SK-N-SH (cell line): ENCODE data around the gene MRPL54. TPM values are rescaled to one million over a fixed set of nuclear protein-coding genes. Genes with fewer than 3 reads are reported as not detected.

Source experiments
- CTCF ChIA-PET: fragments of 300-600, 350-600 bp; formaldehyde crosslinking; extraction: SDS; loops from one replicate; lab custom pipeline; 2021; lab: Yijun Ruan, JAX
- POLR2A ChIA-PET: fragments of 350-600 bp; sonication (Branson Sonifier 250); formaldehyde crosslinking; extraction: SDS; loops from one replicate; lab custom pipeline; 2020; ENCODE audit warnings: antibody characterized with exemption, inconsistent platforms; lab: Yijun Ruan, JAX
- DNase-seq: peaks from one replicate; pipeline ENCODE4 v3.0.0; 2012
- H2AFZ ChIP-seq: fragments of 200-600 bp; sonication (generic); 2 replicates; pipeline ENCODE4 v1.8.1; 2016; ENCODE audit warnings: antibody characterized with exemption, mild to moderate bottlenecking, low read depth
- H3F3A ChIP-seq: fragments of 200-600 bp; sonication (generic); replicated peaks from 2 replicates; pipeline ENCODE3; 2016; ENCODE audit warnings: antibody characterized with exemption, mild to moderate bottlenecking; ENCODE audit not compliant: insufficient read depth
- H3K27ac ChIP-seq, 2 experiments: fragments of 200-500 bp in 1 of 2; fragments of 200-600 bp in 1 of 2; sonication (Bioruptor generic) in 1 of 2; sonication (generic), shearing (Covaris generic) in 1 of 2; 2 replicates each; pipeline versions ENCODE4 v1.5.1 to v1.6.1; 2014 to 2016; ENCODE audit warnings: low read depth in 2 of 2, inconsistent platforms in 1 of 2, low read length in 1 of 2, mild to moderate bottlenecking in 1 of 2, mixed read lengths in 1 of 2
- H3K27me3 ChIP-seq: fragments of 200-600 bp; sonication (generic), shearing (Covaris generic); 2 replicates; pipeline ENCODE4 v1.6.1; 2016; ENCODE audit warnings: mixed run types; ENCODE audit not compliant: insufficient read depth
- H3K36me3 ChIP-seq, 2 experiments: fragments of 200-500 bp in 1 of 2; fragments of 200-600 bp in 1 of 2; sonication (Bioruptor generic) in 1 of 2; sonication (generic) in 1 of 2; replicated peaks in 1 of 2; 2 replicates each; pipeline versions ENCODE3 to v1.5.1; 2014 to 2016; ENCODE audit warnings: low read length in 1 of 2, mild to moderate bottlenecking in 1 of 2; ENCODE audit not compliant: insufficient read depth in 2 of 2, control insufficient read depth in 1 of 2
- H3K4me1 ChIP-seq, 2 experiments: fragments of 200-500 bp in 1 of 2; fragments of 200-600 bp in 1 of 2; sonication (Bioruptor generic) in 1 of 2; sonication (generic), shearing (Covaris generic) in 1 of 2; 2 replicates each; pipeline versions ENCODE4 v1.5.1 to v1.6.1; 2014 to 2016; ENCODE audit warnings: low read depth in 1 of 2, low read length in 1 of 2, mixed run types in 1 of 2; ENCODE audit not compliant: insufficient read depth in 2 of 2, control insufficient read depth in 1 of 2
- H3K4me2 ChIP-seq: fragments of 200-600 bp; sonication (generic), shearing (Covaris generic); 2 replicates; pipeline ENCODE4 v1.6.1; 2017; ENCODE audit warnings: mixed run types
- H3K4me3 ChIP-seq, 2 experiments: fragments of 200-500 bp in 1 of 2; fragments of 200-600 bp in 1 of 2; sonication (Bioruptor generic) in 1 of 2; sonication (generic), shearing (Covaris generic) in 1 of 2; 2 replicates each; pipeline versions ENCODE4 v1.5.1 to v1.8.1; 2014 to 2016; ENCODE audit warnings: low read depth in 2 of 2, inconsistent platforms in 1 of 2, low read length in 1 of 2, mild to moderate bottlenecking in 1 of 2, mixed read lengths in 1 of 2, moderate library complexity in 1 of 2
- H3K79me2 ChIP-seq: fragments of 200-600 bp; sonication (generic); 2 replicates; pipeline ENCODE4 v1.8.1; 2017; ENCODE audit warnings: mild to moderate bottlenecking; ENCODE audit not compliant: insufficient read depth
- H3K9ac ChIP-seq: fragments of 200-600 bp; sonication (generic); 2 replicates; pipeline ENCODE4 v1.6.1; 2017; ENCODE audit warnings: mixed run types
- H3K9me2 ChIP-seq: fragments of 200-600 bp; sonication (generic); 2 replicates; pipeline ENCODE4 v1.6.1; 2017; ENCODE audit warnings: mixed run types
- H3K9me3 ChIP-seq: fragments of 200-600 bp; sonication (generic); 2 replicates; pipeline ENCODE4 v1.6.1; 2017; ENCODE audit warnings: mixed run types, mild to moderate bottlenecking, moderate library complexity
- H4K20me1 ChIP-seq: fragments of 200-600 bp; sonication (generic); 2 replicates; pipeline ENCODE4 v1.6.1; 2017; ENCODE audit warnings: mild to moderate bottlenecking, mixed run types; ENCODE audit not compliant: insufficient read depth
- EP300 ChIP-seq, 2 experiments: IDR thresholded peaks; 2 replicates each; pipeline versions ENCODE4 v1.4.0 to v1.6.1; 2012; ENCODE audit warnings: borderline replicate concordance in 1 of 2, low read depth in 1 of 2, low read length in 1 of 2
- FOSL2 ChIP-seq: IDR thresholded peaks from 2 replicates; pipeline ENCODE4 v1.4.0; 2012; ENCODE audit warnings: low read depth, mild to moderate bottlenecking, moderate library complexity, borderline replicate concordance
- FOXM1 ChIP-seq: IDR thresholded peaks from 2 replicates; pipeline ENCODE4 v1.4.0; 2012; ENCODE audit warnings: low read depth, mild to moderate bottlenecking
- GATA2 ChIP-seq: sonication (generic); formaldehyde crosslinking; IDR thresholded peaks from 2 replicates; pipeline ENCODE4 v1.5.0; 2020; ENCODE audit warnings: mild to moderate bottlenecking, missing genetic modification reagents
- JUND ChIP-seq: IDR thresholded peaks from 2 replicates; pipeline ENCODE4 v1.4.0; 2012
- NFIC ChIP-seq: IDR thresholded peaks from 2 replicates; pipeline ENCODE4 v1.4.0; 2012; ENCODE audit warnings: borderline replicate concordance
- POLR2AphosphoS5 ChIP-seq: IDR thresholded peaks from 2 replicates; pipeline ENCODE4 v1.6.1; 2012; ENCODE audit warnings: low read depth, low read length
- RAD21 ChIP-seq: IDR thresholded peaks from 2 replicates; pipeline ENCODE4 v1.6.1; 2012; ENCODE audit warnings: mild to moderate bottlenecking, low read length
- RXRA ChIP-seq: IDR thresholded peaks from 2 replicates; pipeline ENCODE4 v1.4.0; 2012; ENCODE audit warnings: low read depth, mild to moderate bottlenecking, borderline replicate concordance
- SMC3 ChIP-seq: IDR thresholded peaks from 2 replicates; pipeline ENCODE4 v1.6.1; 2012; ENCODE audit warnings: low read depth, low read length, improper control_type of control experiment
- TCF12 ChIP-seq: IDR thresholded peaks from 2 replicates; pipeline ENCODE4 v1.4.0; 2012
- WGBS: methylation state at CpG from one replicate; pipeline ENCODE4 v1.1.6; 2017; ENCODE audit warnings: low lambda C conversion rate; 5-methylcytosine and 5-hydroxymethylcytosine counted together
- polyA plus RNA-seq, 3 experiments: library from polyadenylated mRNA; depleted of rRNA; stranded (reverse); fragments of >200 nt; gene quantifications; 2 replicates each; pipeline ENCODE4 v1.2.3, GENCODE V29; 2012
- TF ChIP-seq, protein P1 (sequence below): IDR thresholded peaks from 2 replicates; pipeline ENCODE4 v1.4.0; 2012; ENCODE audit warnings: low read depth, borderline replicate concordance
- TF ChIP-seq, protein P2 (sequence below): fragments of 150-350 bp; IDR thresholded peaks from 2 replicates; pipeline ENCODE4 v1.6.1; 2016; ENCODE audit warnings: mild to moderate bottlenecking, low read depth, low read length
- TF ChIP-seq, protein P3 (sequence below): fragments of 200-600 bp; sonication (generic); IDR thresholded peaks from 2 replicates; pipeline ENCODE4 v1.6.1; 2017; ENCODE audit warnings: antibody characterized with exemption, mild to moderate bottlenecking, moderate library complexity
- TF ChIP-seq, protein P4 (sequence below): IDR thresholded peaks from 2 replicates; pipeline ENCODE4 v1.4.0; 2012; ENCODE audit warnings: low read depth, borderline replicate concordance
- TF ChIP-seq, protein P5 (sequence below): IDR thresholded peaks from 2 replicates; pipeline ENCODE4 v1.4.0; 2012; ENCODE audit warnings: low read depth

Gene MRPL54
- polyA plus RNA-seq, 1 of the 3 experiments (the other 2 are of a cell fraction), result 125 TPM

GRCh38 chr19:3774621-3775373 lies 12.3 kb downstream of the MRPL54 start (continued):
- TF ChIP-seq, protein P1, sequence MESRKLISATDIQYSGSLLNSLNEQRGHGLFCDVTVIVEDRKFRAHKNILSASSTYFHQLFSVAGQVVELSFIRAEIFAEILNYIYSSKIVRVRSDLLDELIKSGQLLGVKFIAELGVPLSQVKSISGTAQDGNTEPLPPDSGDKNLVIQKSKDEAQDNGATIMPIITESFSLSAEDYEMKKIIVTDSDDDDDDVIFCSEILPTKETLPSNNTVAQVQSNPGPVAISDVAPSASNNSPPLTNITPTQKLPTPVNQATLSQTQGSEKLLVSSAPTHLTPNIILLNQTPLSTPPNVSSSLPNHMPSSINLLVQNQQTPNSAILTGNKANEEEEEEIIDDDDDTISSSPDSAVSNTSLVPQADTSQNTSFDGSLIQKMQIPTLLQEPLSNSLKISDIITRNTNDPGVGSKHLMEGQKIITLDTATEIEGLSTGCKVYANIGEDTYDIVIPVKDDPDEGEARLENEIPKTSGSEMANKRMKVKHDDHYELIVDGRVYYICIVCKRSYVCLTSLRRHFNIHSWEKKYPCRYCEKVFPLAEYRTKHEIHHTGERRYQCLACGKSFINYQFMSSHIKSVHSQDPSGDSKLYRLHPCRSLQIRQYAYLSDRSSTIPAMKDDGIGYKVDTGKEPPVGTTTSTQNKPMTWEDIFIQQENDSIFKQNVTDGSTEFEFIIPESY, result no peak
- no peak for TF ChIP-seq RAD21

GRCh38 chr19:3775374-3775711 lies 12.9 kb downstream of the MRPL54 start:
- no peaks in the 10 kb centered on the region for H4K20me1 ChIP-seq
- ChIA-PET POLR2A (no interaction called here), CTCF (interaction anchor here (0.8 kb wide), 1 partner anchor 53 kb away, joined by 3 read pairs; no protein-coding TSS in a partner anchor)
- no peak overlapping the region for H3K4me2 ChIP-seq
- no peaks in the 10 kb centered on the region for H3K4me1 ChIP-seq
- peaks cover 22% of the 10 kb centered on the region for H3K27me3 ChIP-seq
- no peak overlapping the region for H3K27ac ChIP-seq
- no peaks in the 10 kb centered on the region for H3K9me3 ChIP-seq
- no peak overlapping the region for H2AFZ ChIP-seq
- WGBS, result no CpG with 5 or more reads among the region's 2 CpGs
- H3K79me2 ChIP-seq, result no peaks in the 10 kb centered on the region
- H3K36me3 ChIP-seq, result no peaks in the 10 kb centered on the region
- no peaks in the 10 kb centered on the region for H3K9me2 ChIP-seq
- H3F3A ChIP-seq, result no peaks in the 10 kb centered on the region
- DNase-seq, result no peak
- TF ChIP-seq NFIC (no peak), FOXM1 (no peak), EP300 (IDR thresholded peaks at IDR 0.05; ENCODE audit: borderline replicate concordance in 1 of 2, low read depth in 1 of 2, low read length in 1 of 2) (no peak), RXRA (no peak), GATA2 (no peak), TCF12 (no peak), SMC3 (no peak), POLR2AphosphoS5 (no peak), JUND (no peak), FOSL2 (no peak), RAD21 (no peak)
- TF ChIP-seq, protein P2, sequence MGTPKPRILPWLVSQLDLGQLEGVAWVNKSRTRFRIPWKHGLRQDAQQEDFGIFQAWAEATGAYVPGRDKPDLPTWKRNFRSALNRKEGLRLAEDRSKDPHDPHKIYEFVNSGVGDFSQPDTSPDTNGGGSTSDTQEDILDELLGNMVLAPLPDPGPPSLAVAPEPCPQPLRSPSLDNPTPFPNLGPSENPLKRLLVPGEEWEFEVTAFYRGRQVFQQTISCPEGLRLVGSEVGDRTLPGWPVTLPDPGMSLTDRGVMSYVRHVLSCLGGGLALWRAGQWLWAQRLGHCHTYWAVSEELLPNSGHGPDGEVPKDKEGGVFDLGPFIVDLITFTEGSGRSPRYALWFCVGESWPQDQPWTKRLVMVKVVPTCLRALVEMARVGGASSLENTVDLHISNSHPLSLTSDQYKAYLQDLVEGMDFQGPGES, result no peak
- TF ChIP-seq, protein P3, sequence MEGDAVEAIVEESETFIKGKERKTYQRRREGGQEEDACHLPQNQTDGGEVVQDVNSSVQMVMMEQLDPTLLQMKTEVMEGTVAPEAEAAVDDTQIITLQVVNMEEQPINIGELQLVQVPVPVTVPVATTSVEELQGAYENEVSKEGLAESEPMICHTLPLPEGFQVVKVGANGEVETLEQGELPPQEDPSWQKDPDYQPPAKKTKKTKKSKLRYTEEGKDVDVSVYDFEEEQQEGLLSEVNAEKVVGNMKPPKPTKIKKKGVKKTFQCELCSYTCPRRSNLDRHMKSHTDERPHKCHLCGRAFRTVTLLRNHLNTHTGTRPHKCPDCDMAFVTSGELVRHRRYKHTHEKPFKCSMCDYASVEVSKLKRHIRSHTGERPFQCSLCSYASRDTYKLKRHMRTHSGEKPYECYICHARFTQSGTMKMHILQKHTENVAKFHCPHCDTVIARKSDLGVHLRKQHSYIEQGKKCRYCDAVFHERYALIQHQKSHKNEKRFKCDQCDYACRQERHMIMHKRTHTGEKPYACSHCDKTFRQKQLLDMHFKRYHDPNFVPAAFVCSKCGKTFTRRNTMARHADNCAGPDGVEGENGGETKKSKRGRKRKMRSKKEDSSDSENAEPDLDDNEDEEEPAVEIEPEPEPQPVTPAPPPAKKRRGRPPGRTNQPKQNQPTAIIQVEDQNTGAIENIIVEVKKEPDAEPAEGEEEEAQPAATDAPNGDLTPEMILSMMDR, result no peak
- TF ChIP-seq, protein P4, sequence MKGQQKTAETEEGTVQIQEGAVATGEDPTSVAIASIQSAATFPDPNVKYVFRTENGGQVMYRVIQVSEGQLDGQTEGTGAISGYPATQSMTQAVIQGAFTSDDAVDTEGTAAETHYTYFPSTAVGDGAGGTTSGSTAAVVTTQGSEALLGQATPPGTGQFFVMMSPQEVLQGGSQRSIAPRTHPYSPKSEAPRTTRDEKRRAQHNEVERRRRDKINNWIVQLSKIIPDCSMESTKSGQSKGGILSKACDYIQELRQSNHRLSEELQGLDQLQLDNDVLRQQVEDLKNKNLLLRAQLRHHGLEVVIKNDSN, result no peak
- TF ChIP-seq, protein P5, sequence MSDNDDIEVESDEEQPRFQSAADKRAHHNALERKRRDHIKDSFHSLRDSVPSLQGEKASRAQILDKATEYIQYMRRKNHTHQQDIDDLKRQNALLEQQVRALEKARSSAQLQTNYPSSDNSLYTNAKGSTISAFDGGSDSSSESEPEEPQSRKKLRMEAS, result no peak
- no peak overlapping the region for H3K4me3 ChIP-seq
- no peak overlapping the region for H3K9ac ChIP-seq
